B cell (primary cell): Measurements from ENCODE around the gene GIT1. TPM values are rescaled to one million over a fixed set of nuclear protein-coding genes. Genes with fewer than 3 reads are reported as not detected.

Experiments
- ATAC-seq: fragments of 200-7000 bp; cut with Tn5 transposase; one replicate; pipeline ENCODE4 v1.10.0; 2021; ENCODE audit warnings: low read depth, mild to moderate bottlenecking, moderate number of reproducible peaks, moderate library complexity
- CTCF ChIA-PET: fragments of 350-600 bp; sonication (Branson Sonifier 250); formaldehyde crosslinking; loops from one replicate; lab custom pipeline; 2021; ENCODE audit warnings: antibody characterized with exemption, inconsistent platforms; lab: Charles Lee
- POLR2A ChIA-PET: fragments of 350-600 bp; sonication (Branson Sonifier 250); formaldehyde crosslinking; loops from one replicate; lab custom pipeline; 2021; ENCODE audit warnings: antibody characterized with exemption; lab: Charles Lee
- DNase-seq: peaks from one replicate; pipeline ENCODE4 v3.0.0; 2013
- H2AFZ ChIP-seq: 2 replicates; pipeline ENCODE4 v1.6.1; 2012; ENCODE audit warnings: mild to moderate bottlenecking, low read depth, low read length; ENCODE audit not compliant: insufficient read depth, poor library complexity, severe bottlenecking
- H3K27ac ChIP-seq, 2 donors: 1 replicate in 1 of 2; 2 replicates in 1 of 2; pipeline ENCODE4 v1.5.1; 2012 to 2013; ENCODE audit warnings: low read length in 2 of 2, mild to moderate bottlenecking in 2 of 2, moderate library complexity in 1 of 2
- H3K27me3 ChIP-seq, 4 experiments: fragments of 200-600 bp in 1 of 4; sonication (generic) in 1 of 4; replicated peaks in 1 of 4; 1 replicate in 2 of 4; 2 replicates in 2 of 4; pipeline versions ENCODE4 v1.6.1 to v1.7.0; 2013 to 2016; ENCODE audit warnings: low read length in 3 of 4, mild to moderate bottlenecking in 2 of 4, mixed read lengths in 1 of 4, moderate library complexity in 1 of 4; ENCODE audit not compliant: insufficient read depth in 4 of 4, control insufficient read depth in 3 of 4; ENCODE audit errors: control extremely low read depth in 1 of 4
- H3K36me3 ChIP-seq, 2 experiments: replicated peaks in 1 of 2; 1 replicate in 1 of 2; 2 replicates in 1 of 2; pipeline versions ENCODE4 v1.6.1 to v1.7.1; 2013; ENCODE audit warnings: low read length in 1 of 2; ENCODE audit not compliant: insufficient read depth in 2 of 2, control insufficient read depth in 1 of 2; ENCODE audit errors: control extremely low read depth in 1 of 2, extremely low read depth in 1 of 2
- H3K4me1 ChIP-seq, 2 donors: fragments of 200-600 bp in 1 of 2; sonication (generic) in 1 of 2; 1 replicate in 1 of 2; 2 replicates in 1 of 2; pipeline versions ENCODE4 v1.5.1 to v1.6.1; 2013 to 2017; ENCODE audit warnings: low read length in 2 of 2; ENCODE audit not compliant: control insufficient read depth in 2 of 2, insufficient read depth in 2 of 2
- H3K4me2 ChIP-seq: replicated peaks from 2 replicates; pipeline ENCODE3; 2012; ENCODE audit warnings: mild to moderate bottlenecking, low read depth, low read length; ENCODE audit not compliant: poor library complexity, severe bottlenecking
- H3K4me3 ChIP-seq, 5 experiments: fragments of 200-600 bp in 1 of 5; sonication (generic) in 1 of 5; 1 replicate in 3 of 5; 2 replicates in 2 of 5; pipeline versions ENCODE4 v1.5.1 to v1.7.0; 2011 to 2016; ENCODE audit warnings: low read length in 4 of 5, mild to moderate bottlenecking in 4 of 5, low read depth in 2 of 5, control low read depth in 1 of 5, moderate library complexity in 1 of 5; ENCODE audit not compliant: insufficient read depth in 1 of 5; ENCODE audit errors: control extremely low read depth in 1 of 5, extremely low read depth in 1 of 5
- H3K79me2 ChIP-seq: fragments of 200-600 bp; sonication (generic); one replicate; pipeline ENCODE4 v1.6.0; 2016; ENCODE audit warnings: low read length; ENCODE audit not compliant: control insufficient read depth, insufficient read depth
- H3K9ac ChIP-seq: fragments of 200-600 bp; sonication (generic); 2 replicates; pipeline ENCODE4 v1.6.1; 2017; ENCODE audit warnings: mild to moderate bottlenecking, low read length, moderate library complexity
- H3K9me3 ChIP-seq, 3 donors: one replicate each; pipeline versions ENCODE4 v1.6.1 to v1.7.1; 2013; ENCODE audit warnings: low read length in 2 of 3; ENCODE audit not compliant: control insufficient read depth in 2 of 3, insufficient read depth in 1 of 3; ENCODE audit errors: control extremely low read depth in 1 of 3
- H4K20me1 ChIP-seq: 2 replicates; pipeline ENCODE4 v1.6.0; 2012; ENCODE audit warnings: mild to moderate bottlenecking, low read length; ENCODE audit not compliant: insufficient read depth, control insufficient read depth, poor library complexity, severe bottlenecking
- H3K27ac Mint-ChIP-seq: one replicate; pipeline ENCODE4 v1.8.0; 2021; ENCODE audit warnings: mixed read lengths
- H3K27me3 Mint-ChIP-seq: one replicate; pipeline ENCODE4 v1.8.0; 2021; ENCODE audit warnings: mixed read lengths
- H3K4me1 Mint-ChIP-seq: one replicate; pipeline ENCODE4 v1.8.0; 2021; ENCODE audit warnings: mixed read lengths
- H3K4me3 Mint-ChIP-seq: one replicate; pipeline ENCODE4 v1.8.0; 2021; ENCODE audit warnings: mixed read lengths
- H3K9me3 Mint-ChIP-seq: one replicate; pipeline ENCODE4 v1.8.0; 2022; ENCODE audit warnings: mixed read lengths; ENCODE audit not compliant: insufficient read depth
- CTCF ChIP-seq: fragments of 200-600 bp; IDR thresholded peaks from one replicate; pipeline ENCODE4 v1.8.0; 2022; ENCODE audit warnings: antibody characterized with exemption, mild to moderate bottlenecking
- EZH2 ChIP-seq: IDR thresholded peaks from 2 replicates; pipeline ENCODE4 v1.6.1; 2012; ENCODE audit warnings: borderline replicate concordance, low read depth, mild to moderate bottlenecking, moderate library complexity, low read length; ENCODE audit not compliant: insufficient read depth, poor library complexity, severe bottlenecking
- WGBS: methylation state at CpG from one replicate; pipeline ENCODE4 v1.1.5; 2013; ENCODE audit warnings: missing lambda C conversion rate; ENCODE audit not compliant: insufficient coverage; 5-methylcytosine and 5-hydroxymethylcytosine counted together
- intact Hi-C: fragments of 100-400 bp; cut with micrococcal nuclease; formaldehyde crosslinking; loops from one replicate; pipeline ENCODE4 v1.10.0; 2022
- polyA plus RNA-seq: library from polyadenylated mRNA; depleted of rRNA; stranded (reverse); fragments of >200 nt; gene quantifications from 2 replicates; pipeline ENCODE4 v1.2.3, GENCODE V29; 2012
- total RNA-seq, 2 donors: library from RNA; stranded (reverse); fragments of 120-200 nt in 1 of 2; gene quantifications; 1 replicate in 1 of 2; 2 replicates in 1 of 2; pipeline versions ENCODE4 v1.2.3 to v1.2.4, GENCODE V29; 2013 to 2022

Gene GIT1
- total and polyA plus RNA-seq, 2 donors (not counting 1 experiment from before 2014, with no cell fraction given), result 49.3 to 61.9 TPM

GRCh38 chr17:29624586-29624985, 35.1 kb upstream of the GIT1 start:
- no peak overlapping the region for H3K4me2 ChIP-seq
- peaks cover 39% of the 10 kb centered on the region for H3K4me1 Mint-ChIP-seq
- H3K36me3 ChIP-seq, result peaks cover 0 to 11% of the 10 kb centered on the region in 2 experiments
- H3K27me3 ChIP-seq, result no peaks in the 10 kb centered on the region
- no peaks in the 10 kb centered on the region for H3K9me3 ChIP-seq
- no peak for TF ChIP-seq CTCF
- no peak for TF ChIP-seq EZH2
- no peaks in the 10 kb centered on the region for H3K9me3 Mint-ChIP-seq
- ChIA-PET POLR2A (interaction anchor here (0.6 kb wide), 1 partner anchor 55 kb away, joined by 4 read pairs; no protein-coding TSS in a partner anchor), CTCF (interaction anchor here (1.2 to 2.1 kb wide), 9 partner anchors 7 to 307 kb away, joined by 3 to 6 read pairs (median 5); no protein-coding TSS in a partner anchor)
- H3K27ac Mint-ChIP-seq, result peak overlapping the region; percentile 37
- no CpG with 5 or more reads among the region's 4 CpGs for WGBS
- intact Hi-C loops, result no loop called here
- DNase-seq (no peak), ATAC-seq (no peak)
- H2AFZ ChIP-seq, result no peak overlapping the region
- no peak overlapping the region for H3K9ac ChIP-seq
- no peak overlapping the region for H3K4me3 ChIP-seq
- peaks cover 32% of the 10 kb centered on the region for H4K20me1 ChIP-seq
- H3K79me2 ChIP-seq, result no peaks in the 10 kb centered on the region
- no peaks in the 10 kb centered on the region for H3K27me3 Mint-ChIP-seq
- H3K4me1 ChIP-seq, result peaks cover 11 to 16% of the 10 kb centered on the region in 2 donors
- H3K4me3 Mint-ChIP-seq, result no peak overlapping the region
- no peak overlapping the region for H3K27ac ChIP-seq

- H3K4me2 ChIP-seq, result peak overlapping the region; percentile 89
- H3K27me3 ChIP-seq, result peaks cover 0 to 4% (median 0%) of the 10 kb centered on the region in 4 experiments
- H2AFZ ChIP-seq, result peak overlapping the region; percentile 77
- peaks cover 0 to under 1% of the 10 kb centered on the region in 2 experiments for H3K36me3 ChIP-seq
- 40% methylated on average over 2 of the region's 4 CpGs for WGBS
- Mint-ChIP-seq H3K4me1 (peaks cover 38% of the 10 kb centered on the region), H3K4me3 (peak overlapping the region; percentile 84), H3K27me3 (no peaks in the 10 kb centered on the region), H3K9me3 (no peaks in the 10 kb centered on the region), H3K27ac (peak overlapping the region; percentile 55)
- no peak for DNase-seq
- intact Hi-C loops, result loop anchor here (2.0 kb wide), 1 partner anchor 16 kb away; no protein-coding TSS in a partner anchor
- peak overlapping the region; percentile 71 for H3K9ac ChIP-seq
- H4K20me1 ChIP-seq, result peaks cover 26% of the 10 kb centered on the region
- peak overlapping the region in 4 of 5 experiments; percentile 61 to 73 (median 66) for H3K4me3 ChIP-seq
- POLR2A ChIA-PET, result interaction anchor here (0.6 to 0.8 kb wide), 3 partner anchors 17 to 56 kb away, joined by 3 to 6 read pairs (median 3); partner anchors contain the start of gene ABHD15
- H3K27ac ChIP-seq, result no peak overlapping the region
- CTCF ChIA-PET, result interaction anchor here (0.8 to 1.4 kb wide), 4 partner anchors 10 to 469 kb away, joined by 3 to 6 read pairs (median 4); no protein-coding TSS in a partner anchor
- H3K4me1 ChIP-seq, result peaks cover 13 to 19% of the 10 kb centered on the region in 2 donors
- TF ChIP-seq EZH2, result no peak
- TF ChIP-seq CTCF, result no peak
- no peaks in the 10 kb centered on the region for H3K9me3 ChIP-seq
- ATAC-seq, result no peak
- peaks cover 3% of the 10 kb centered on the region for H3K79me2 ChIP-seq
Observed at GRCh38 chr17:29623283-29623647, 33.8 kb upstream of the GIT1 start.
